ENCODE measurements around the gene SNRPA1.

Gene SNRPA1

DNA sequence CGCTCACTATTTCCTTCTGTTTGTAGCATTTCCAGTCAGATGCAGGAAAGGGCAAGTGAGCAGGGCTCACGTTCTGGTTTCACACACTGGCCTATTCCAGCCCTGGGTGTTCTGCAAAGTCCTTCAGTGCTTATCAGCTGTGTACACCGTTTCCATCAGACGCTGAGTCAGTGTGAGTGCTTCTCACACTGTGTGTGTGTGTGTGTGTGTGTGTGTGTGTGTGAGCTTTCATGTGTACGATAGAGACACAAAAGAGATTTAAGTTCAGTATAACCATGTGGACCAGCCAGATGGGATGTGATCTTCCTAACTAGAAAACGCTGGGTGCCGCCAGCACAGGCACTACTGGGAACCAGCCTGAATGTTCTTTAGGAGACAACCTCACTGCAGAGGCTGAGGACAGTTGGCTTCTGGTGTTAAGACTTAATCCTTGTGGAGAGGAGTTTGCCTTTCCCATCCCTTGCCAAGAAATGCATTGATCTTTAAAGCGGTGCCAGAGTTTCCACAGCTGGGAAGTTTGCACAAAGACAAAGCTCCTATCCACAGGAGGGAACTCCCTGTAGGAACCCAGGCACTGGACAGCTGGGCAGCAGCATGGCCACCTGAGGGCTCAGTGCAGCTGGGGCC is 39.3 kb downstream of the SNRPA1 start:
- DNase-seq, result peak; percentile 92

DNA sequence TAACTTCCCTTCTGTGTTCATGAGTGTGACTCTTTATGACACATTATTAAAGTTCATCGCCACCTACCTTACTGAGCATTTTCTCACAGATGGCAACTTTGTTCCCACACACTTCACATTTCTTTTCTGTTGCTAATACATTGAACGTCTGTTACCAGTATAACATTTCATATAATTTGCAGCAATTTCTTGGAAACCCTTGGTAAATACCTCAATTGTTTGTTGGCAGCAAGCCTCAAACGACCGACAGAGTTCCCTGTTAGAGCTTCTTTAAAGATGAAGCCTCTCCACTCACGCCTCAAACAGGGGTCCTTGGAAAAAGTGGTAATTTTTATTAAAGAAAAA is 40.0 kb downstream of the SNRPA1 start:
- no peak for DNase-seq

DNA sequence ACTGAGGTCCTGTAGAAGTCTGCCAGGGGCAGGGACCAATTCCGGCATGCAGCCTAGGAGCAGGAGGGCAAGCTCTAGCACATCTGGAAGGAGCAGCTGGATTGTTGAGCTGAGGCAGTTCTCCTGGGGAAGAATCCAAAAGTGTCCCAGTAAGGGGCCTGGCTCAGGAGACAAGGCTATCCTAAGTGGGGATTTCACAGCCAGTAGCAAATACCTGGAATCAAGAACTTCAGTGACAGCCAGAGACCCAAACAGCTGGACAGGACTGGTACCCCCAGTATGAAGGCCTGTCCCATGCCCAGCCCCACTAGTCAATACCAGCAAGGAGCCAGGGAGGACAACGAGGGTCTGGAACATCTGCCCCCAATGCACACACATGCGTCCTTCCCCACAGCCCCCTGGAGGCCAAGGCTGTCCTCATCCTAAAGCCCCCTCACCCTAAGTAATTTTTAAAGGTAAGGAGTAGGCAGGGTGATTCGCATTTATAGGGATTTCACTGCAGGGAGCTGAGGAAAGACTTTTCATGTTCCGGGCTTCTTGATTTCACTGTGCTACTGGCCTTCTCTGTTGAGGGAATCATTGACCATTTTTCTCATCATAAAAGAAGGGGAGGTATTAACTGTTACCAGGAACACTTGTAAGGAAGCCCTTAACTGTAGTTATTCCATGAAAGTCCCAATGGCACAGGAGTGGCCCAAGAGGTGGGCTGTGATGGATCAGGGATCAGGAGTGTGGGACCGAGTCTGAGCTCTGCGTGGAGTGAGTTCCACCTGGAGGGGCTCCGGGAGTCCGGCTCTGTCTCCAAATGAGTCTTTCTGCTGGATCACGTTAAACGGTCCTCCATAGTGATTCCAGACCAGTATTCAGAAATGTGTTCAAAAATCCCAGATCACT is 40.6 kb downstream of the SNRPA1 start:
- no peak for DNase-seq

DNA sequence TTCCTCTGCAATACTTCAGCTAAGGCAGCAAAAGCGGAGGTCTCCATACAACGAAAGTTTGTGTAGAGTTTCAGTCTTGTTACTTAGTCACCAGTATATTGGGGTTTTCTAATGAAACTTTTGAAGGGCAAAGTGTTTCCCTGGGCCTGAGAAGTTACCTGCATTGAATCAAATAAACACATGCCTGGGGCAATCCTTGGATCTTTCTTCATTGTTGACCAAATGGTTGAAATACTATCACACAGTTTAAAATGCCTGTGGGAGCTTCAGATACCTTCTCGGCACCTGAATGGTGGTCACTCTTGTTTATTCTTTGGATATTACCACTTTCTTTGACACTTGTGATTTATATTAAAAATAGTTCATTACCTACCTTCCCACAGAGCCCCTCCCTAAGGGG is 42.2 kb downstream of the SNRPA1 start:
- no peak for DNase-seq

DNA sequence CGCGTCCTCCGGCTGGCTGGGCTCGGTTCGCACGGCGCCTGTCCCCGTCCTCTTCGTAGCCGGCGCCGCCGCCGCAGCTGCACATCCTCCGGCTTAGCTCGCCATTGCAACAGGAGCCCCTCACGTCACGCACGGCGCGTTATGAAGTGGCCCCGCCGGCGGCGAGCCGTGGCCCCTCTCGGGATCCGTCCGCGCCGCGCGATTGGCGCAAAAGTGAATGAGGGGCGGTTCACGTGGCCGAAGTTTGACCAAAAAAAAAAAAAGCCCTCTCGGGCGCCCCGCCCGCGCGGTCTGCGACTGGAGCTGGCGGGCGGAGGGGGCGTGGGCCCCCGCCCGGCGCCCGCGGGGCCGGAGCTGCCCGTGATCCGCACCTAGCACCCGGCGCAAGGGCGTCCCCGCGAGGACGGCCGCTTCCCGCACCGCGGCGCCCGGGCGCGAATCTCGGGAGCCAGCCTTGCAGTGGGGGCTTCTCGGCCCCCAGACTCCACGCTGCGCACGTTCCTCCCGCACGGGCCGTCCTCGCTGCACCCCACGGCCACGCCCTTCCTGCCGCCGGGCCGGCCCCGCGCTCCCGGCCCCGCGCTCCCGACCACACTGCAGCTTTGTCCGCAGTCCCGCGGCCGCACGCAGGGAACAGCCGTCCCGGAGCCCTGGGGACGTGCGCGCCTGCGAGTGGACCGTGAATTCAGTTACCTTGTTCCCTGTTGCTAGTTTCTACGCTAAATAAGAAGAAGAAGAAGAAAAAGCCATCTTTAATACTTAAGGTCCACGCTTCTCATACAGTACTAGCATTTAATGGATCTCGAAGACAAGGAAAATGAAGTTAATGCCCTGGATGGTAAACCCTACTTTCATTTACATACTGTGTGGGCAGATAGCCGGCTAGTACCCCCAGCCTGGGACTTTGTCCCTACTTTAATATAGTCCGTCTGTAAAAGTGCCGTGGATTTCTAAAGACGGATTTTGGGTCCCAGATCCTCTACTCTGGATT is 42.9 kb downstream of the SNRPA1 start, which contains the start of gene CHSY1:
Gene CHSY1 (minus strand): TSS at position 219 of the 991 bp plus-strand sequence. CDS start 592 bp downstream, outside the sequence.
- DNase-seq, result peak; percentile 43

DNA sequence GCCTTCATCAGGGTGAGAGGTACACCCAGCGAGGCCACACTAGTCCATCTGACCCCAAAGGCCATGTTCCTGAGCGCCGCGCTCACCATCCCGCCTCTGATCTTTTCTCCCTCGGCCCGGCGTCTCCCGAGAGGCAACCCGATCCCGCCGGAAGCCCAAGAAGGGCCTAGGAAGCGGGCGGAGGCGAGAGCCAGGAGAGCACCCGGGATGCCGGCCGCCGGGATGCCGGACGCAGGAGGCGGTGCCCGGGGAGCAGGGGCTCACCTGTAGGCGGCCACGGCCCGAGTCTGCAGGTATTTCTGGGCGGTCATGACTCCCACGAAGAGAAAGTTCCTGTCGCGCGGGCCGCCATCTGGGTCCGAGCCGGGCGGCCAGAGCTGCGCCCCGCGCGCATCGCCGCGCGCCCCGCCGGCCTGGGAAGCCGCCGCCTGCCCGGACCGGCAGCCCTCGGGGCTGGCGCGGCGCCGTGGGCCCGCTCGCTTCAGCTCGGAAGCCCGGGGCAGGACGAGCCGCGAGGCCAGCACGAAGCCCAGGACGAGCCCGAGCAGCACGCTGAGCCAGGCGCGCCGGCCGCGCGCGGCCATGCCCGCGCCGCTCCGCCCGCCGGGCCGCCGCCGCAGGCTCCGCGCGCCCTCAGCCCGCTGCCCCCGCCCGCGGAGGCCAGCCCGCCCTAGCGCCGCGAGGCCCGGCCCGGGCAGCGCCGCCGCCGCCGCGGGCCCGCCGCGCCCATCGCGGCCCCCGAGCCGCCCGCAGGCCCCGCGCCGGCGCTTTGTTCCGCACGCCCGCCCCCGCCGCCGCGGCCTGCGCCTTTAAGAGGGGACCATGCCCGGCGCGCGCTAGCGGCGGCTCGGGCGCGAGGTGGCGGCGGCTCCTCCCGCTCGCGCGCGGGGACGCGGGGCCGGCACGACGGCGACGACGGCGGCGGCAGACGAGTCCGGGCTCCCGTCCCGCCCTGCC is 43.9 kb downstream of the SNRPA1 start:
- DNase-seq, result no peak

DNA sequence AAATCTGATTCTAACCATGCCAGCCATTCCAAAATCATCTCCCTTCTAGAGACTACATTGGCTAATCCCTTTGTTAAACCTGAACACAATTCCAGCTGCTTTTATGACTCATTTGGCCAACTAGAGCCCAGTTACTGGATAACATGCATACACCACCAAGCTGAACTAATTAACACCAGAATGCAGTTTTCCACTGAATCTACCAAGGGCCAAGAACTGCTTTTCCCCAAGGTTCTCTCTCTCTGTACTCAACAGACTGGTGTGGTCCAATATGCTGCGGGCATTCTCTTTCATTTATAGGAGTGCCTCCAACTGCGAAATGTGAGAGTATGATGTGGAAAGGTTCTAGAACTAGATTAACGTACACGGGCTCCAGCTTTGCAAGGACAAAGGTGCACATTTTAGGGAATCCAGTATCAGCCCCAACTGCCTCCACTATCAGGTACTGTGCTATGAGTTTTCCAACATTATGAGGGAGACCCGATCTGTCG is 44.7 kb downstream of the SNRPA1 start:
- DNase-seq, result peak; percentile 10

DNA sequence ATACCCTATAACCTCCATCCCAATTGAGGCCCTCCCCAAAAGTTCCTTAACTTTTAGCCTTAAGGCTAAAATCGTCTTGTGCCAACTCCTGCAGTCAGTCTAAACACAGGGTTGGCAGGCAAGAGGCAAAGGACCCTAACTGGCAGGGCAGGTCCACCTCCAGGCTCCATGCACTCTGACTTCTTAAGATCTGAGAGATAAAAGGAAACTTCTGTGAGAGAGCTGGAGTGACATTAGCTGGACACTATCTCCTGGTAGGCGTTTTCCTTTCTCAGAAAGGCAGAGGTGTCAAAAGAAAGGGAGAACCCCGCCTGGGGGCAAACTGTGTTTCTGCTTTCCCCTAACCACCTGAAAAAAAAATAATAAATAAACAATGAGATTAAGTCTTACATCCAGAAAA is 46.8 kb downstream of the SNRPA1 start:
- no peak for DNase-seq

DNA sequence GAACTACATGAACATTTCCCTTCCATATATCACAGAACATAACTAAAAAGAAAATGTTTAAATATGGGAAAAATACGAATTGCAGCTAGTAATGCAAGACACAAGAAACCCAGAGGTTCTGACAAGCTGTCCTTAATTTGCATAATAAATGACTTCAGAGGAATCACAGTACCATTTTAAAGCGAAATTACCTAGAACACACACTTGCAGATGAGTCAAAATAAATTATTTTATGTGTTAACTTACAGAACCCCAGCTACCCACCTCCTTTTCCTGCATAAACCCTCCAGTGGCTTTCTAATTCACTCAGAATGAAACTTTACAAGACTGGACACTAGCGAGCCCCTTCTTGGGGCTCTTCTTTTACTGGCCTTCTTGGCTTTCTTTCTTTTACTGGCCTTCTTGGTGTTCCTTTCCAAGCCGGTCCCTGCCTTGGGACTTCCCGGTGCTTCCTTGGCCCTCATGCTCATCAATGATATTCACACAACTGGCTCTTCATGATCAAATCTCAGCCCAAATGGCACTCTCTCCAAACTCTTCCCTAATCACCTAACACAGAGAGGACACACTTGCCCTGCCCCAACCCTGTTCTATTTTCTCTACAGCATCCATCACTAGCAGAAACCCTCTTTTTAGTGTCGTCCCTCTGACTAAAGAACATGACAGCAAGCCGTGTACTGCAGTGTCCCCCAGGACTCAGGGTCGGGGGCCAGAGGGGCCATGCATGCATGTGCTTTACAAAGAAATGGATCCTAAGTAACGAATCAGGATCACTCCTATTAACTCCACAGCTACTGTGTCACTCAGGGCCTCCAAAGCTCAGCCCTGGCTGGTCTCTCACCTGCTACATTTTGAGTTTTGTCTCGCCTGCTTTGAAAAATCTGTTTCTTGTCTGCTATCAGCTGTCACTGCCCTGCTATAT is 48.0 kb downstream of the SNRPA1 start:
- DNase-seq, result no peak

DNA sequence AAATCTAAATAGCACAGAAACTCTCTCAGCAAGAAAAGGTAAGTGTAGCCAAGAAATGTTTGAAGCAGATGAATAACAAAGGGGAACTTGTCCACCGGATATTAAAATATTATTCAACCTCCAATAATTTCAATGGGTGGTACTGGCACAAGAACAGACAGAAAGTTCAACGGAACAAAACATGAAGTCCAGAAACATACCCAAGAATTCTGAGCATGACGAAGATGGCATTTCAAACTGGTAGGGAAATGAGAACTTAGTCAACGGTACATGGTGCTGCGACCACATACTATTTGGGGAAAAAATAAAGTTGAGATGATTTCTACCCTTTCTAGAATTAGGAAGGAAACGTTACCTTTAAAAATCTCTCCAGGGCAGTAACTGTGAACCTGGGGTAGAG is 48.7 kb downstream of the SNRPA1 start:
- no peak for DNase-seq

DNA sequence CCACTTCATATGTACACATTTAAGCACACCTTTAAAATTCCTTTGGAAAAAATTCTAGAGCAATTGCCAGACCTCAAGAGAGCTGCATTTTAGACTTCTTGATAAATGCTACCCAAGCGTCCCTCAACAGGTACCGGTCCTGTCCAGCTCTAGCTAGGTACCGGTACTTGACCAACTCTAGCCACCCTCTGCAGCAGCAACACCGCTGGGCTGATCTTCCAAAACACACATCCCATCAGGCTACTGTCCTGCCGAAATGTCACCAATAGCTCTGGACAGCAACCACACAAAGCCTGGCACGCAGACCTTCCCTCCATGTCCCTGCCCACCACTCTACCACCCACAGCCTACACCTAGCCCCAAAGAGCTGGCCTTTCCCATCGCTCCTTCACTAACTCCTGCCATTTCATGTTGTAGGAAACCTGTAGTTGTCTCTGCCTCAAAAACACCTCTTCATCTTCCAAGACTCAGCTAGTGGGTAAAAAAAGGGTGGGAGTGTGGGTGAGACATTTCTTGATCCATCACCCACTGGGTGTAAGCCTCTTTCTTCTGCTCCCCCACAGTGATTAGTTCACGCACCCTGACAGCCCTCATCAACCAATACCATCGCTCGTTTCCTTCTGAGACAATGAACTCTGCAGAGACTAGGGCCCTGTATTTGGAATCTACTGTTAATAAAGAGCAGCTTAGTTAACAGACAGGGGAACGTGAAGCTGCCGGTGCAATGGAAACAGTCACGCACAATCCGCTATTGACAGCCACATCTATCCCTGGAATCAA is 50.0 kb downstream of the SNRPA1 start:
- DNase-seq, result no peak

DNA sequence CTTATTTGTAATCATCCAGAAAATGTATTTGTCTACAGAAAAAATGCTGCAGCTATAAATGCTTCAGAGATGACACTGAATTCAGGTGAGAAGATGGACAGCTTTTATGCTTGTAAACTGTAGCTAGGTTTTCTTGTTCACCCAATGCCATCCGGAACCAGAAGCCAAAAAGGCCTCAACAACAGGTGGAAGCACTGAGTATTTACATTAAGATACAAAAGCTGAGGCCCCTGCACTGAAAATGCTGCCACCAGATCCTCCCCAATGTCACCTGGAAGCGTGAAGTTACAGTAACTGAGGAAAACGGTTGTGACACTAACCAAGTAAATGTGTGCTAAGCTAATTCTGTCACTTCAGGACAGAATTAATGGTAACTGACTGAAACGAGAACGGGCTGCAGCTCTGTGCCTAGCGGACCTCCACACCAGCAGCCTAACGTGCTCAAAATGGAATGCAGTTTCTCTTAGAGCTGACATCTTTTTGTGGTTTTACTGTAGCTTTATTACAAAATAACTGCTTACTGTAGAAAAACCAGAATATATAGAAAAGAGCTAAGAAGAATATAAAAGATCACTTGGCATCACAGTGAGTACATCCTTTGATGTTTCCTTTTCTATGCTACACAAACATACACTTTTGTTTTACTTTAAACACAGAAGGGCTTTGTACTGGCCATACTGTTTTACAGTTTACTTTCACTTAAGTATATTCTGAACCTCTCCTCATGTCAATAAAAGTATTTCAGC is 50.8 kb downstream of the SNRPA1 start:
- DNase-seq, result no peak

DNA sequence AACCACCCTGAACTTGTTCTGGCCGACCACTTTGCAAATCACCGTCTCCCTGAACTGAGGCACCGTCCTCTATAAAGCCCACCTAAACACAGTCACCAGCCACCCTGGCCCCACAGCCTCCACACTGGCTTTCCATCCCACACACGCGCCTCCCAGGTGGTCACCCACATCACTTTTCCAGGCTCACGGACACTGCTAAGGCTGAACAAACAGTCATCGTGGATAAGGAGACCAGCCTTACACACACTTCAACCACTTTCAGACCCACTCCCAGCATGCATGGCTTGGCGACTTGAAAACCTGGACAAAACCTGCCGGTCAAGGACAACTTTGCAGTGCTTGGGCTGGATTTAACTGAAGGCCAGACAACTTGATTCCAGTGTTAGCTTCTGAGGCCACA is 51.6 kb downstream of the SNRPA1 start:
- DNase-seq, result no peak

DNA sequence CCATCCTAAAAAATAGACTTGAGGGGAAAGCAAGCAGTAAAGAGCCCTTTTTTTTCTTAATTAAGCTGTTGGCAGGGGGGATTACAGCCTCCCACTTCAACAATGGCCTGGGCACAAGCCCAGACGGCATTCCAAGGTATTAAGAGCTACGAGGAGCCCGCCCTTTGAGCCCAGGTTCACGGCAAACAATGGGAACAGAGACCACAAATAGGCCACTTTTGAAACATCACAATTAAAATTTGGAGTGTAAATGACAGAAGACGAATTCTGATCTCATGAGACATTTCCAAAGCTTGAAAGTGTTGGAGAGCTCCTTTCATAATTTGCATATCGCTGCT is 52.1 kb downstream of the SNRPA1 start:
- DNase-seq, result no peak

DNA sequence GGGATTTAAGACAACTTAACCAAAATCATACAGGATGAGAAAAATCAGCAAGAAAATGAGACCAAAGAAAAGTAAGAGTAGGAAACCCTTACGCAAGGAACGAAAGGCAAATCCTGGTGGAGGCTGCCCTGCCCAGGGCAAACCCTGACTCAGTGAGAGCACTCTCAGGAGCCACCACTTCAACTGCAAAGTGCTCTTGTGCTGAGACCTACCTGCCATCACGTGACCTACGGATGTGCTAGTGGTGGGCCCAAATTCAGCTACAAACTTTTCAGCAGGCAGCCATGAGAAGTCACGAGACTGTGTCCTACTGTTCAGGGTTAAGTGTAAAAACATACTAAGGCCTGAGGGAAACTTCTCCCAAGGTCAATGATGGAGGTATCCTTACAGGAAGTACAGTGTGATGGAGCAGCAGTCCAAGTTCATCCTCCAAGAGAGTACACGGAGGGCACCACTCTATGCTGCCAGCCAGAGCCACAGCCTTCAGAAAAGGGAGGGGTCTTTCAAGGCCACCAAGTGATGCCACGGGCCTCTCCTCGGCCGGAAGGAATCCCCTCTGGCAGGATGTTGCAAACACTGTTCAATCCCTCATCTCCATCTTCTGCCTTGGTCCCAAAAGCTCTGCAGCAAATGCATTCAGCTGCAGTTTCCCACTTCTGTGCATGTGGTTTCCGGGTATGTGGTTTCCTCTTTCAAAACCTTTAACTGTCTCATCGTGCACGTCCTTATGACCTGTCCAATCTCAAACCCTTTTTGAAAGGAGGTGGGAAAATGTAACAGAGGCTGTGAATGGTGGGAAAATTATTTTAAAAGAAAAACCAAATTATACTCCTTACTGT is 52.7 kb downstream of the SNRPA1 start:
- DNase-seq, result no peak

DNA sequence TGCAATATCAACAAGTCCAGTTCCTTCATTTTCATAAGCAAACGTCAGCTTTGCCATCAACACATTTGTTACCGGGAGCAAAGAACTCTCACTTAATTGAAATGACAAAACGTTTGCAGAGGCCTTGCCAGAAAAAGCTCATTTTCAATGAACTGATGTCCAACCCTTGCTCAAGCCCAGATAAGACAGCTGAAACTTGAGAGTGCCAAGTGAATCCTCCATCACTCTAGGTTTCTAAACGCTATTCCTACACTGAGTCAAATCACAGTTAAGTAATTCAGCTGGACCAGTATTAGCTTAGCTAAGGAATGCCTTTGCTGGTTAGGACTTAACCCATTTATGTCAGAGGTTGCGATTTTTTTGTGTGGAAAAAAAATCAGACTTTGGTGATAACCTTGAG is 54.7 kb downstream of the SNRPA1 start:
- no peak for DNase-seq

DNA sequence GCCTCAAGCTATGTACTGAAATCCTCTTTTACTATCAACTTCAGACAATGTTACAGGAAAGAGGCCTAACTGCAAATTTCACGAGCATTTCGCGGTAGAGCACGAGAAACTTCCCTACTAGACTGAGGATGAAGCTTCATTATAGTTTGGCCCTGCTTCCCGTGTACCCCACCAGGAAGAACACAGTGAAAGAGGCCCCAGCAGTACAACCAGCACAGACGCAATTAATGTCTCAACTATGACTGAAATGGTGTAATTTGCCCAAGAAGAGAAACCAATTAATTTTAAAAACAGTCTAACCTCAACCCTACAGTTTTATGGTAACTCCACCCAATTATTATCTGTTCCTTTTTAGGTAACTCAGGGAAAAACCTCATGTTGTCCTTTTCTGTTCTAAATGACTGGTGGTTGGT is 55.3 kb downstream of the SNRPA1 start:
- no peak for DNase-seq

DNA sequence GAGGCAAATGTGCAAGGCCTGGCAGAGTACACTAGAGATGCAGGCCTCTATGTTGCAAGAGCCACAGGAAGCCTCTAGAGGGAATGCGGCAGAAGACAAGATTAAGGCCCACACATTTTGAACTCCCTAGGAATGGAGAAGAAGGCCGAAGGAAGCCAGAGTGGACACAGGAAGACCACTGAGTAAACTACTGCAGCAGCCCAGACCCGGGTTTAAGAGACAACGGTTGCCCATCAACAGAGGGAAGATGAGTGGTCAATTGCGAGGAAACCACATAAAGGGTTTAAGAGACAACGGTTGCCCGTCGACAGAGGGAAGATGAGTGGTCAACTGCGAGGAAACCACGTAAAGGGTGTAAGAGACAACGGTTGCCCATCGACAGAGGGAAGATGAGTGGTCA is 57.8 kb downstream of the SNRPA1 start:
- no peak for DNase-seq
